T-helper 2 cell treated with Interferon-gamma antibody and Interleukin-4, amounts not matched to agents 5 μg/mL and 100 μg/mL, for 36 hours (primary cell): ENCODE data around the gene NSUN7.

Experiments
- DNase-seq: peaks from one replicate; pipeline ENCODE4 v3.0.0; 2021; ENCODE audit warnings: low spot score
- H3K27ac Mint-ChIP-seq: one replicate; pipeline ENCODE4 v1.8.0; 2021; ENCODE audit warnings: mild to moderate bottlenecking, mixed read lengths
- H3K27me3 Mint-ChIP-seq: one replicate; pipeline ENCODE4 v1.8.0; 2021; ENCODE audit warnings: low read depth, mixed read lengths
- H3K36me3 Mint-ChIP-seq: one replicate; pipeline ENCODE4 v1.8.0; 2021; ENCODE audit warnings: low read depth, mixed read lengths
- H3K4me1 Mint-ChIP-seq: one replicate; pipeline ENCODE4 v1.8.0; 2021; ENCODE audit warnings: low read depth, mixed read lengths
- H3K4me3 Mint-ChIP-seq: one replicate; pipeline ENCODE4 v1.8.0; 2022; ENCODE audit warnings: mild to moderate bottlenecking, moderate library complexity, mixed read lengths
- H3K9me3 Mint-ChIP-seq: one replicate; pipeline ENCODE4 v1.8.0; 2021; ENCODE audit warnings: mixed read lengths

The NSUN7 gene

GRCh38 chr4:40747207-40747835, 2.4 kb upstream of the NSUN7 start:
- no peak for DNase-seq
- H3K9me3 Mint-ChIP-seq = no peaks in the 10 kb centered on the region
- H3K27me3 Mint-ChIP-seq = peaks cover 56% of the 10 kb centered on the region
- no peaks in the 10 kb centered on the region for H3K36me3 Mint-ChIP-seq
- no peak overlapping the region for H3K4me3 Mint-ChIP-seq
- H3K27ac Mint-ChIP-seq = no peak overlapping the region
- H3K4me1 Mint-ChIP-seq = peaks cover 3% of the 10 kb centered on the region

GRCh38 chr4:40750461-40751258, 905 bp downstream of the NSUN7 start:
- DNase-seq = no peak
- Mint-ChIP-seq H3K4me3 (peak overlapping the region; percentile 41), H3K4me1 (peaks cover 3% of the 10 kb centered on the region), H3K27ac (no peak overlapping the region), H3K36me3 (no peaks in the 10 kb centered on the region), H3K27me3 (peaks cover 61% of the 10 kb centered on the region), H3K9me3 (peaks cover 3% of the 10 kb centered on the region)

GRCh38 chr4:40755616-40756015, 5.9 kb downstream of the NSUN7 start:
- Mint-ChIP-seq H3K4me3 (no peak overlapping the region), H3K9me3 (peaks cover 3% of the 10 kb centered on the region), H3K4me1 (peaks cover 1% of the 10 kb centered on the region), H3K27ac (no peak overlapping the region), H3K27me3 (peaks cover 44% of the 10 kb centered on the region), H3K36me3 (no peaks in the 10 kb centered on the region)
- no peak for DNase-seq

- H3K36me3 Mint-ChIP-seq = no peaks in the 10 kb centered on the region
- peak overlapping the region; percentile 33 for H3K4me3 Mint-ChIP-seq
- H3K9me3 Mint-ChIP-seq = no peaks in the 10 kb centered on the region
- DNase-seq = peak; percentile 68
- peaks cover 25% of the 10 kb centered on the region for H3K27me3 Mint-ChIP-seq
- peak overlapping the region; percentile 59 for H3K27ac Mint-ChIP-seq
- H3K4me1 Mint-ChIP-seq = peaks cover 15% of the 10 kb centered on the region
Measured at GRCh38 chr4:40763228-40763716, 13.5 kb downstream of the NSUN7 start.

GRCh38 chr4:40769266-40769665, 19.5 kb downstream of the NSUN7 start:
- Mint-ChIP-seq H3K27ac (no peak overlapping the region), H3K27me3 (peaks cover 33% of the 10 kb centered on the region), H3K4me3 (no peak overlapping the region), H3K36me3 (no peaks in the 10 kb centered on the region), H3K4me1 (no peaks in the 10 kb centered on the region), H3K9me3 (no peaks in the 10 kb centered on the region)
- no peak for DNase-seq

- no peaks in the 10 kb centered on the region for H3K9me3 Mint-ChIP-seq
- no peak overlapping the region for H3K27ac Mint-ChIP-seq
- H3K36me3 Mint-ChIP-seq = no peaks in the 10 kb centered on the region
- H3K4me1 Mint-ChIP-seq = no peaks in the 10 kb centered on the region
- no peak for DNase-seq
- H3K4me3 Mint-ChIP-seq = no peak overlapping the region
- peaks cover 13% of the 10 kb centered on the region for H3K27me3 Mint-ChIP-seq
Measured at GRCh38 chr4:40778090-40778489, 28.3 kb downstream of the NSUN7 start.

GRCh38 chr4:40782876-40783275, 33.1 kb downstream of the NSUN7 start:
- Mint-ChIP-seq H3K27ac (no peak overlapping the region), H3K9me3 (no peaks in the 10 kb centered on the region), H3K36me3 (no peaks in the 10 kb centered on the region), H3K4me1 (no peaks in the 10 kb centered on the region), H3K4me3 (no peak overlapping the region), H3K27me3 (peaks cover 23% of the 10 kb centered on the region)
- no peak for DNase-seq

- Mint-ChIP-seq H3K9me3 (no peaks in the 10 kb centered on the region), H3K27ac (no peak overlapping the region), H3K4me1 (no peaks in the 10 kb centered on the region), H3K36me3 (no peaks in the 10 kb centered on the region), H3K27me3 (peaks cover 31% of the 10 kb centered on the region), H3K4me3 (no peak overlapping the region)
- DNase-seq = no peak
Measured at GRCh38 chr4:40785727-40786126, 36.0 kb downstream of the NSUN7 start.

- Mint-ChIP-seq H3K4me1 (no peaks in the 10 kb centered on the region), H3K27ac (no peak overlapping the region), H3K36me3 (no peaks in the 10 kb centered on the region), H3K4me3 (no peak overlapping the region), H3K27me3 (peaks cover 38% of the 10 kb centered on the region), H3K9me3 (no peaks in the 10 kb centered on the region)
- DNase-seq = no peak
Measured at GRCh38 chr4:40788331-40788730, 38.6 kb downstream of the NSUN7 start.

GRCh38 chr4:40789031-40789430, 39.3 kb downstream of the NSUN7 start:
- no peaks in the 10 kb centered on the region for H3K36me3 Mint-ChIP-seq
- peaks cover 36% of the 10 kb centered on the region for H3K27me3 Mint-ChIP-seq
- no peak overlapping the region for H3K4me3 Mint-ChIP-seq
- no peaks in the 10 kb centered on the region for H3K4me1 Mint-ChIP-seq
- no peaks in the 10 kb centered on the region for H3K9me3 Mint-ChIP-seq
- no peak overlapping the region for H3K27ac Mint-ChIP-seq
- DNase-seq = no peak

- peaks cover 29% of the 10 kb centered on the region for H3K27me3 Mint-ChIP-seq
- no peaks in the 10 kb centered on the region for H3K36me3 Mint-ChIP-seq
- no peak overlapping the region for H3K27ac Mint-ChIP-seq
- no peaks in the 10 kb centered on the region for H3K9me3 Mint-ChIP-seq
- H3K4me1 Mint-ChIP-seq = no peaks in the 10 kb centered on the region
- no peak for DNase-seq
- H3K4me3 Mint-ChIP-seq = no peak overlapping the region
Measured at GRCh38 chr4:40789771-40790170, 40.0 kb downstream of the NSUN7 start.

GRCh38 chr4:40800064-40800463, 50.3 kb downstream of the NSUN7 start:
- no peaks in the 10 kb centered on the region for H3K36me3 Mint-ChIP-seq
- H3K27me3 Mint-ChIP-seq = peaks cover 4% of the 10 kb centered on the region
- H3K9me3 Mint-ChIP-seq = no peaks in the 10 kb centered on the region
- H3K4me3 Mint-ChIP-seq = no peak overlapping the region
- DNase-seq = no peak
- peaks cover 2% of the 10 kb centered on the region for H3K4me1 Mint-ChIP-seq
- H3K27ac Mint-ChIP-seq = no peak overlapping the region

GRCh38 chr4:40804598-40804997, 54.8 kb downstream of the NSUN7 start:
- no peak for DNase-seq
- H3K27ac Mint-ChIP-seq = no peak overlapping the region
- H3K27me3 Mint-ChIP-seq = peaks cover 4% of the 10 kb centered on the region
- H3K9me3 Mint-ChIP-seq = no peaks in the 10 kb centered on the region
- H3K36me3 Mint-ChIP-seq = no peaks in the 10 kb centered on the region
- peaks cover 2% of the 10 kb centered on the region for H3K4me1 Mint-ChIP-seq
- no peak overlapping the region for H3K4me3 Mint-ChIP-seq

GRCh38 chr4:40808926-40809457, 59.2 kb downstream of the NSUN7 start:
- H3K27me3 Mint-ChIP-seq = peaks cover 9% of the 10 kb centered on the region
- no peaks in the 10 kb centered on the region for H3K36me3 Mint-ChIP-seq
- H3K9me3 Mint-ChIP-seq = no peaks in the 10 kb centered on the region
- no peak overlapping the region for H3K4me3 Mint-ChIP-seq
- DNase-seq = no peak
- H3K27ac Mint-ChIP-seq = no peak overlapping the region
- H3K4me1 Mint-ChIP-seq = no peaks in the 10 kb centered on the region
